Neural progenitor cell (in vitro differentiated cells): ENCODE results near the gene PALM2AKAP2.

Source experiments
- CTCF ChIP-seq: fragments of 200-600 bp; sonication (generic); IDR thresholded peaks from 2 replicates; pipeline ENCODE4 v1.5.1; 2017; ENCODE audit warnings: antibody characterized with exemption, mild to moderate bottlenecking
- EZH2 ChIP-seq: fragments of 200-600 bp; sonication (generic); IDR thresholded peaks from 2 replicates; pipeline ENCODE4 v1.6.1; 2017; ENCODE audit warnings: antibody characterized with exemption, mild to moderate bottlenecking, moderate library complexity
- EZH2phosphoT487 ChIP-seq: fragments of 200-600 bp; sonication (generic); IDR thresholded peaks from 2 replicates; pipeline ENCODE4 v1.6.1; 2017; ENCODE audit warnings: antibody characterized with exemption

- TF ChIP-seq CTCF, result no peak
- TF ChIP-seq EZH2phosphoT487, result no peak
- TF ChIP-seq EZH2, result no peak
Observed at GRCh38 chr9:109781086-109781485, 1.1 kb downstream of the PALM2AKAP2 start.
